HCT116 (cell line): ENCODE measurements around the gene LRCH3. TPM values are rescaled to one million over a fixed set of nuclear protein-coding genes. Genes with fewer than 3 reads are reported as not detected.

Experiments used
- ATAC-seq: fragments of 200-7000 bp; cut with Tn5 transposase; 2 replicates; pipeline ENCODE4 v1.9.1; 2020; ENCODE audit warnings: mild to moderate bottlenecking, moderate library complexity
- BruUV-seq: library from RNA; stranded (reverse); fragments of 400-500 nt; replicated peaks from 2 replicates; lab custom pipeline; 2021; lab: Mats Ljungman, UMichigan
- CTCF ChIA-PET: fragments of 300-600 bp; sonication (Branson Sonifier 250); formaldehyde crosslinking; loops from one replicate; lab custom pipeline; 2021; ENCODE audit warnings: antibody characterized with exemption; lab: Charles Lee
- POLR2A ChIA-PET: fragments of 300-600, 350-600 bp; sonication (Branson Sonifier 250); formaldehyde crosslinking; loops from one replicate; lab custom pipeline; 2021; ENCODE audit warnings: antibody characterized with exemption; lab: Charles Lee
- RAD21 ChIA-PET, 2 experiments: fragments of 300-600 bp; sonication (Branson Sonifier 250); formaldehyde crosslinking; loops; one replicate each; lab custom pipeline; 2023; ENCODE audit warnings: low total read pairs in 2 of 2; ENCODE audit not compliant: uncharacterized antibody in 2 of 2, unreplicated experiment in 2 of 2, low non-redundant PET in 1 of 2; lab: Charles Lee
- DNase-seq: peaks from one replicate; pipeline ENCODE4 v3.0.0-alpha.2; 2010; ENCODE audit warnings: low read depth, low spot score
- H2AFZ ChIP-seq: fragments of 200-600 bp; shearing (Covaris generic), sonication (generic); 2 replicates; pipeline ENCODE4 v1.6.1; 2017; ENCODE audit warnings: low read depth, mixed run types, mixed read lengths, antibody characterized with exemption, low read length; ENCODE audit not compliant: poor library complexity, severe bottlenecking
- H3K27ac ChIP-seq: 2 replicates; pipeline ENCODE4 v1.5.1; 2012; ENCODE audit warnings: low read depth, low read length
- H3K27me3 ChIP-seq: fragments of 200-600 bp; sonication (generic); 2 replicates; pipeline ENCODE4 v1.6.1; 2016; ENCODE audit warnings: mixed run types, low read length, mixed read lengths; ENCODE audit not compliant: insufficient read depth
- H3K36me3 ChIP-seq, 2 experiments: fragments of 200-500 bp in 1 of 2; fragments of 200-600 bp in 1 of 2; sonication (Bioruptor generic) in 1 of 2; sonication (generic) in 1 of 2; 2 replicates each; pipeline versions ENCODE4 v1.5.1 to v1.6.1; 2014 to 2016; ENCODE audit warnings: low read length in 2 of 2, inconsistent platforms in 1 of 2, mixed read lengths in 1 of 2, mixed run types in 1 of 2; ENCODE audit not compliant: insufficient read depth in 2 of 2, control insufficient read depth in 1 of 2
- H3K4me1 ChIP-seq, 2 experiments: fragments of 200-600 bp in 1 of 2; sonication (generic) in 1 of 2; 2 replicates each; pipeline versions ENCODE4 v1.5.1 to v1.6.1; 2012 to 2017; ENCODE audit warnings: low read length in 2 of 2, inconsistent platforms in 1 of 2, mild to moderate bottlenecking in 1 of 2, mixed read lengths in 1 of 2, mixed run types in 1 of 2, moderate library complexity in 1 of 2; ENCODE audit not compliant: insufficient read depth in 2 of 2, control insufficient read depth in 1 of 2
- H3K4me2 ChIP-seq: fragments of 200-600 bp; sonication (generic); 2 replicates; pipeline ENCODE4 v1.6.1; 2017; ENCODE audit warnings: mixed run types, low read length, mixed read lengths
- H3K4me3 ChIP-seq, 2 experiments: fragments of 200-600 bp in 1 of 2; sonication (generic) in 1 of 2; replicated peaks in 1 of 2; 2 replicates each; pipeline ENCODE4 v1.5.1; 2011 to 2016; ENCODE audit warnings: low read length in 2 of 2, control low read depth in 1 of 2, low read depth in 1 of 2, mild to moderate bottlenecking in 1 of 2, mixed read lengths in 1 of 2, mixed run types in 1 of 2
- H3K79me2 ChIP-seq: fragments of 200-600 bp; sonication (generic); 2 replicates; pipeline ENCODE4 v1.6.1; 2017; ENCODE audit warnings: mild to moderate bottlenecking, mixed run types, low read length, moderate library complexity, mixed read lengths; ENCODE audit not compliant: insufficient read depth
- H3K9ac ChIP-seq: fragments of 200-600 bp; sonication (generic); 2 replicates; pipeline ENCODE4 v1.6.1; 2016; ENCODE audit warnings: low read length, mixed read lengths
- H3K9me2 ChIP-seq: fragments of 200-600 bp; sonication (generic), shearing (Covaris generic); 2 replicates; pipeline ENCODE4 v1.6.1; 2017; ENCODE audit warnings: mixed run types, mild to moderate bottlenecking, moderate library complexity; ENCODE audit not compliant: insufficient read depth
- H3K9me3 ChIP-seq, 2 experiments: fragments of 200-500 bp in 1 of 2; fragments of 200-600 bp in 1 of 2; sonication (Bioruptor generic) in 1 of 2; sonication (generic) in 1 of 2; 2 replicates each; pipeline ENCODE4 v1.6.1; 2014 to 2017; ENCODE audit warnings: low read length in 2 of 2, mixed read lengths in 2 of 2, inconsistent platforms in 1 of 2, low read depth in 1 of 2, mild to moderate bottlenecking in 1 of 2, mixed run types in 1 of 2, moderate library complexity in 1 of 2; ENCODE audit not compliant: control insufficient read depth in 1 of 2, insufficient read depth in 1 of 2
- H4K20me1 ChIP-seq: fragments of 200-600 bp; sonication (generic), shearing (Covaris generic); 2 replicates; pipeline ENCODE4 v1.6.1; 2017; ENCODE audit warnings: mixed run types, mild to moderate bottlenecking, moderate library complexity; ENCODE audit not compliant: insufficient read depth
- EGR1 ChIP-seq: IDR thresholded peaks from 2 replicates; pipeline ENCODE4 v1.6.1; 2012; ENCODE audit warnings: low read depth
- ELF1 ChIP-seq: IDR thresholded peaks from 2 replicates; pipeline ENCODE4 v1.6.1; 2012; ENCODE audit warnings: low read depth, borderline replicate concordance
- EZH2 ChIP-seq: fragments of 200-600 bp; sonication (generic); IDR thresholded peaks from 2 replicates; pipeline ENCODE4 v1.6.1; 2017; ENCODE audit warnings: antibody characterized with exemption, mixed run types
- EZH2phosphoT487 ChIP-seq: fragments of 200-600 bp; IDR thresholded peaks from 2 replicates; pipeline ENCODE4 v1.6.1; 2018; ENCODE audit warnings: antibody characterized with exemption, borderline replicate concordance
- FOSL1 ChIP-seq: IDR thresholded peaks from 2 replicates; pipeline ENCODE4 v1.6.1; 2012; ENCODE audit warnings: low read depth
- POLR2A ChIP-seq: IDR thresholded peaks from 2 replicates; pipeline ENCODE4 v1.7.0; 2011; ENCODE audit warnings: borderline replicate concordance; ENCODE audit not compliant: insufficient read depth, insufficient read length; ENCODE audit errors: extremely low read depth
- POLR2AphosphoS5 ChIP-seq: IDR thresholded peaks from 2 replicates; pipeline ENCODE4 v1.6.1; 2011; ENCODE audit warnings: mild to moderate bottlenecking, low read depth, low read length, moderate library complexity
- RAD21 ChIP-seq: IDR thresholded peaks from 2 replicates; pipeline ENCODE4 v1.6.1; 2012; ENCODE audit warnings: low read depth, mild to moderate bottlenecking
- SP1 ChIP-seq: IDR thresholded peaks from 2 replicates; pipeline ENCODE4 v1.6.1; 2012; ENCODE audit warnings: low read depth
- TCF7L2 ChIP-seq: IDR thresholded peaks from 2 replicates; pipeline ENCODE4 v1.7.0; 2011; ENCODE audit warnings: borderline replicate concordance, inconsistent platforms; ENCODE audit not compliant: insufficient read depth, insufficient read length; ENCODE audit errors: extremely low read depth
- ZFX ChIP-seq: fragments of 450-650 bp; IDR thresholded peaks from 2 replicates; pipeline ENCODE4 v1.6.1; 2017
- ZNF274 ChIP-seq: fragments of 200-500 bp; sonication (Bioruptor generic); IDR thresholded peaks from 2 replicates; pipeline ENCODE4 v1.6.1; 2014; ENCODE audit warnings: mild to moderate bottlenecking, low read depth, low read length, inconsistent platforms
- intact Hi-C: fragments of 100-400 bp; cut with micrococcal nuclease; formaldehyde crosslinking; loops from 2 replicates; pipeline ENCODE4 v1.10.0; 2022
- total RNA-seq: library from RNA; stranded (reverse); gene quantifications from one replicate; pipeline ENCODE4 v1.2.1, GENCODE V29; 2021; ENCODE audit not compliant: unreplicated experiment
- TF ChIP-seq, protein P1 (sequence below): IDR thresholded peaks from 2 replicates; pipeline ENCODE4 v1.6.1; 2012; ENCODE audit warnings: low read depth
- TF ChIP-seq, protein P2 (sequence below): IDR thresholded peaks from 2 replicates; pipeline ENCODE4 v1.6.1; 2012

The LRCH3 gene
- total RNA-seq, 1 experiment from 2014 or later: 38.1 TPM

DNA sequence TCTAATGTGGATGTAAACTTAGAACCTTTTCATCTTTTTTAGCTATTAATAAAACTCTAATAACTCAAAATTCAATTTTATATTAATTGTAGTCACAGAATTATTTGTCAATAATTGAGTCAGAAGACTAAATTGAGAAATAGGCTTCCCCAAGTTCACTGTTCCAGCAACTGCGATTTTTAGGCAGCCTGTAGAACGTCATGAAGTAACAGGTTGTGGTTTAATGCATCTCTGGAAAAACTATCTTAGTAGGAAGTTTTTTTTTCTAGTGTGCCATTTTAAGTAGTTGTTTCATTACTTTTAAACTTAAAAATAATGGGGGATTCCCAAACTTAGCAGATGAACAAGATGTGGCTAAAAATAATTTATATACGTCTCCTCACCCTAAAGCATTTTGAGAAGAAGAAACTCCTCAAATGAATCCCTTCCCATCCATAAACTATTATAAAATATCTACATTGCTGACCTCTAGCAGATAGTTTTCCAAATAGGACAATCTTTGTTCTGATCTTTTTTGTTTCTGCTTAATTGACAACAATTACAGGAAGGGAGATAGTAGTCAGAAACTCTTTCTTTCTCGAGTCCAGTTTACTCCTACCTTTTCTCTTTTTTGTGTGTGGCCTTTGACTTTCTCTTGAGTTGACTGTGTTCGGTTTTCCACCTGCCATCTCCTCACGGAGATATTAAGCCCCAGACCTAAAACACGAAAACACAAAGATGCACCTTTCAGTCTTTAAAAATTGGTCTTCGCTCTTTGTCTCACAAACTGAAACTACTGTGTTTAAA lies 43.1 kb downstream of the LRCH3 start:
- H3K9ac ChIP-seq: no peak overlapping the region
- no peaks in the 10 kb centered on the region for H3K9me2 ChIP-seq
- DNase-seq (no peak), ATAC-seq (no peak)
- TF ChIP-seq, protein P1, sequence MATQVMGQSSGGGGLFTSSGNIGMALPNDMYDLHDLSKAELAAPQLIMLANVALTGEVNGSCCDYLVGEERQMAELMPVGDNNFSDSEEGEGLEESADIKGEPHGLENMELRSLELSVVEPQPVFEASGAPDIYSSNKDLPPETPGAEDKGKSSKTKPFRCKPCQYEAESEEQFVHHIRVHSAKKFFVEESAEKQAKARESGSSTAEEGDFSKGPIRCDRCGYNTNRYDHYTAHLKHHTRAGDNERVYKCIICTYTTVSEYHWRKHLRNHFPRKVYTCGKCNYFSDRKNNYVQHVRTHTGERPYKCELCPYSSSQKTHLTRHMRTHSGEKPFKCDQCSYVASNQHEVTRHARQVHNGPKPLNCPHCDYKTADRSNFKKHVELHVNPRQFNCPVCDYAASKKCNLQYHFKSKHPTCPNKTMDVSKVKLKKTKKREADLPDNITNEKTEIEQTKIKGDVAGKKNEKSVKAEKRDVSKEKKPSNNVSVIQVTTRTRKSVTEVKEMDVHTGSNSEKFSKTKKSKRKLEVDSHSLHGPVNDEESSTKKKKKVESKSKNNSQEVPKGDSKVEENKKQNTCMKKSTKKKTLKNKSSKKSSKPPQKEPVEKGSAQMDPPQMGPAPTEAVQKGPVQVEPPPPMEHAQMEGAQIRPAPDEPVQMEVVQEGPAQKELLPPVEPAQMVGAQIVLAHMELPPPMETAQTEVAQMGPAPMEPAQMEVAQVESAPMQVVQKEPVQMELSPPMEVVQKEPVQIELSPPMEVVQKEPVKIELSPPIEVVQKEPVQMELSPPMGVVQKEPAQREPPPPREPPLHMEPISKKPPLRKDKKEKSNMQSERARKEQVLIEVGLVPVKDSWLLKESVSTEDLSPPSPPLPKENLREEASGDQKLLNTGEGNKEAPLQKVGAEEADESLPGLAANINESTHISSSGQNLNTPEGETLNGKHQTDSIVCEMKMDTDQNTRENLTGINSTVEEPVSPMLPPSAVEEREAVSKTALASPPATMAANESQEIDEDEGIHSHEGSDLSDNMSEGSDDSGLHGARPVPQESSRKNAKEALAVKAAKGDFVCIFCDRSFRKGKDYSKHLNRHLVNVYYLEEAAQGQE: no peak
- TF ChIP-seq EZH2 (no peak), EGR1 (no peak), POLR2A (no peak), TCF7L2 (no peak), ZNF274 (no peak), ELF1 (no peak), ZFX (no peak), EZH2phosphoT487 (no peak), FOSL1 (no peak), RAD21 (no peak), SP1 (no peak), POLR2AphosphoS5 (no peak)
- TF ChIP-seq, protein P2, sequence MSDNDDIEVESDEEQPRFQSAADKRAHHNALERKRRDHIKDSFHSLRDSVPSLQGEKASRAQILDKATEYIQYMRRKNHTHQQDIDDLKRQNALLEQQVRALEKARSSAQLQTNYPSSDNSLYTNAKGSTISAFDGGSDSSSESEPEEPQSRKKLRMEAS: no peak
- H2AFZ ChIP-seq: no peak overlapping the region
- ChIA-PET RAD21 (no interaction called here), POLR2A (no interaction called here), CTCF (no interaction called here)
- H3K9me3 ChIP-seq: no peaks in the 10 kb centered on the region
- no peaks in the 10 kb centered on the region for H3K4me1 ChIP-seq
- H3K4me3 ChIP-seq: no peak overlapping the region
- peaks cover 7 to 10% of the 10 kb centered on the region in 2 experiments; a peak in 3 of 4 replicates for H3K36me3 ChIP-seq
- H3K27me3 ChIP-seq: no peaks in the 10 kb centered on the region
- H3K79me2 ChIP-seq: no peaks in the 10 kb centered on the region
- H3K4me2 ChIP-seq: no peak overlapping the region
- H4K20me1 ChIP-seq: no peaks in the 10 kb centered on the region
- H3K27ac ChIP-seq: no peak overlapping the region
- intact Hi-C loops: no loop called here
- BruUV-seq: no TSS peak
